ENCODE measurements around the gene CFB.

- TF ChIP-seq CTCF (IDR thresholded peaks at IDR 0.05; ENCODE audit: low read depth, low read length, missing input control) (no peak), REST (IDR thresholded peaks at IDR 0.05) (no peak), GABPA (IDR thresholded peaks at IDR 0.05 in 1 of 2, conservative IDR thresholded peaks at IDR 0.05 in 1 of 2) (no peak), YY1 (IDR thresholded peaks at IDR 0.05) (no peak), ATF3 (IDR thresholded peaks at IDR 0.05) (no peak), SP1 (IDR thresholded peaks at IDR 0.05) (no peak), JUND (IDR thresholded peaks at IDR 0.05) (no peak), RAD21 (IDR thresholded peaks at IDR 0.05) (no peak)
Measured at GRCh38 chr6:31896493-31896855, 49.4 kb upstream of the CFB start.
